ENCODE results near the gene SLC35G3. TPM values are rescaled to one million over a fixed set of nuclear protein-coding genes. Genes with fewer than 3 reads are reported as not detected.

The SLC35G3 gene
- total RNA-seq, 2 donors from 2014 or later = not detected

DNA sequence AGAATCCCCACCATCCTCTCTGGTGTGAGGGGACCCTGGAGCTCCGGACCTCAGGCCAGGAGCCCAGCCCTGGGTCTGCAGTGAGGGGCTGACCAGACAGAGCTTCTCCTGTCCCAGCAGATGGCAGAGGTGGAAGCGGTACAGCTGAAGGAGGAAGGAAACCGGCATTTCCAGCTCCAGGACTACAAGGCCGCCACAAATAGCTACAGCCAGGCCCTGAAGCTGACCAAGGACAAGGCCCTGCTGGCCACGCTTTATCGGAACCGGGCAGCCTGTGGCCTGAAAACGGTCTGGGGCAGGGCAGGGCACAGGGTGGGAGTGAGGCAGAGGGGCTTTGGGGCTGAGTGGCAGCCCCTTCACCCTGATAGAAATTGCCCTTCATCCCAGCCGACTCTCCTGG is 46.0 kb downstream of the SLC35G3 start:
- H3K27me3 ChIP-seq = no peaks in the 10 kb centered on the region
- H3K9ac ChIP-seq (ENCODE audit: low read depth in 2 of 2, low read length in 2 of 2) = no peak overlapping the region
- H3K9me3 ChIP-seq = no peaks in the 10 kb centered on the region
- no peak overlapping the region for H3K4me3 ChIP-seq
- no peaks in the 10 kb centered on the region for H3K4me1 ChIP-seq
- no peak for DNase-seq
- TF ChIP-seq CTCF (IDR thresholded peaks at IDR 0.05) = no peak
- intact Hi-C loops (cut with DNase I) = no loop called here
- no peaks in the 10 kb centered on the region for H3K36me3 ChIP-seq
- no peak overlapping the region for H3K27ac ChIP-seq

GRCh38 chr17:35147375-35147905 is 46.8 kb downstream of the SLC35G3 start, which contains the start of gene UNC45B:
TSS of gene UNC45B (plus strand) at chr17:35147817. CDS start at chr17:35148264, 447 bp downstream.
- Histone ChIP-seq H3K27ac (no peak within 1 kb of the TSS), H3K36me3 (no peaks in the 10 kb centered on the region), H3K27me3 (no peaks in the 10 kb centered on the region), H3K9me3 (no peaks in the 10 kb centered on the region), H3K9ac (ENCODE audit: low read depth in 2 of 2, low read length in 2 of 2) (no peak within 1 kb of the TSS), H3K4me3 (no peak within 1 kb of the TSS), H3K4me1 (no peaks in the 10 kb centered on the region)
- intact Hi-C loops (cut with DNase I) = no loop called here
- DNase-seq = no peak
- TF ChIP-seq CTCF (IDR thresholded peaks at IDR 0.05) = no peak

- Histone ChIP-seq H3K4me1 (no peaks in the 10 kb centered on the region), H3K9ac (ENCODE audit: low read depth in 2 of 2, low read length in 2 of 2) (no peak overlapping the region), H3K4me3 (no peak overlapping the region), H3K9me3 (no peaks in the 10 kb centered on the region), H3K27me3 (no peaks in the 10 kb centered on the region), H3K36me3 (no peaks in the 10 kb centered on the region), H3K27ac (no peak overlapping the region)
- DNase-seq = no peak
- no peak for TF ChIP-seq CTCF (IDR thresholded peaks at IDR 0.05)
- intact Hi-C loops (cut with DNase I) = no loop called here
These were observed 47.9 kb downstream of the SLC35G3 start for GRCh38 chr17:35146214-35146833.

DNA sequence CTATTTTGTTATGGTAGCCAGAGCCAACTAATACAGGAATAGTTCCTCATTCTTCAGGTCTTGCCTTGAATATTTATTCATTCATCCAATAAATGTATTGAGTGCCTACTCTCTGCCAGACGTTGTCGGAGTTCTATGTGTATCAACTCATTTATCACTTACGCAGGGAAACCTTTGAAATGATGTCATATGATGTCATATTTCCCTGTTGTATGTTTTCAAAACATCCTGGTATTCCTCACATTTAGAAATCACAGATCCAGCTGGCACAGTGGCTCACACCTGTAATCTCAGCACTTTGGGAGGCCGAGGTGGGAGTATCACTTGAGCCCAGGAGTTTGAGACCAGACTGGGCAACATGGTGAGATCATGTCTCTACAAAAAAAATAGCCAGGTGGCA is 49.4 kb downstream of the SLC35G3 start:
- intact Hi-C loops (cut with DNase I) = no loop called here
- H3K36me3 ChIP-seq = no peaks in the 10 kb centered on the region
- no peak for TF ChIP-seq CTCF (IDR thresholded peaks at IDR 0.05)

More for the DNA sequence above, 49.4 kb downstream of the SLC35G3 start:
- Histone ChIP-seq H3K4me1 (no peaks in the 10 kb centered on the region), H3K9me3 (no peaks in the 10 kb centered on the region), H3K27ac (no peak overlapping the region), H3K27me3 (no peaks in the 10 kb centered on the region), H3K4me3 (no peak overlapping the region), H3K9ac (ENCODE audit: low read depth in 2 of 2, low read length in 2 of 2) (no peak overlapping the region)
- DNase-seq = no peak

Other genes starting within 250 kb of the SLC35G3 start
- 1 to 10 TPM in 1 of 2 donors, under 1 TPM in 1; 0.67 to 2.3 TPM for gene CCT6B, start 232.9 kb downstream of the SLC35G3 start, total RNA-seq
- gene ZNF830, start 232.9 kb downstream of the SLC35G3 start, total RNA-seq = 10 to 100 TPM; 12.6 to 14.3 TPM
- gene LIG3, start 213.9 kb downstream of the SLC35G3 start, total RNA-seq = 10 to 100 TPM; 29.1 to 42.9 TPM
- gene RFFL, start 130.7 kb downstream of the SLC35G3 start, total RNA-seq = 10 to 100 TPM; 48.4 to 82.5 TPM
- gene RAD51D, start 74.5 kb downstream of the SLC35G3 start, total RNA-seq = 10 to 100 TPM in 1 of 2 donors, 1 to 10 TPM in 1; 6.1 to 17.3 TPM
- gene FNDC8, start 72.8 kb downstream of the SLC35G3 start, total RNA-seq = not detected
- gene NLE1, start 52.1 kb downstream of the SLC35G3 start, total RNA-seq = 10 to 100 TPM in 1 of 2 donors, 1 to 10 TPM in 1; 9.1 to 18.5 TPM
- gene UNC45B, start 46.6 kb downstream of the SLC35G3 start, total RNA-seq = not detected
- 1 to 10 TPM; 3.0 to 8.5 TPM for gene SLFN5, start 48.7 kb upstream of the SLC35G3 start, total RNA-seq
- gene SLFN11, start 179.2 kb upstream of the SLC35G3 start, total RNA-seq = 1 to 10 TPM; 3.6 to 9.1 TPM
- gene SLFN12, start 238.1 kb upstream of the SLC35G3 start, total RNA-seq = 1 to 10 TPM; 1.3 to 2.0 TPM